ENCODE results near the gene CADPS2.
A peak's percentile ranks its signal among the peaks of the same experiment; 100 is the strongest.

The CADPS2 gene

DNA sequence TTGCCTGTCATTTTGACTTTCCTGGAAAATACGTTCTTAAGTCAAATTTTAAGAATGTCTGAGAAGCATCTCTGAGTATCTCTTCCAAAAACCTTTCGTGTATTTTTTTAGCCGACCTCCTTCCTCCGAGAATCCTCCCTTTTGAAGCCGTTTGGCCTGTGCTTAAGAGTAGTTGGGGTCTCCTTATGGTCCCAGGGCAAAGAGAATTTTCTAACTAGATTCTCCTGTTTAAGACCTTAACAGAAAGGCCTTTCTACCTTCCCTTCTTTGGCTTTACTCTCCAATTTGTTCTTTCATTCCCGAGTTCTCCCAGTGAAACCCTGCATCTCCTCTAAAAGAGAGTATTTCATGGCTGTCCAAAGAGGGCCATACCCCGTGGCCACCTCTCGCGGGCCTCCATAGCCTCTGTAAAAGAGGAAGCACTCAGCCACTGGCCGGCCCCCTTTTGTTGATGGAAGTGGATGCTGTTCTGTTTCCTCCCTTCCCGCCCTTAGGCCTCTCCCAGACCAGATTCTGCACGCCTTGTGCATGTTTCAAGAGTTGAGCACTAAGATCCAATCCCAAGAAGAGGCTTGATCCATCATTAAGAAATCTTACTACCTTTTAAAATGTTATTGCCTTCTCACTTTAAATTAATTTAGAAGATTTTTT lies 575.1 kb downstream of the CADPS2 start:
- DNase-seq, result no peak
- H3K27me3 ChIP-seq (replicated peaks; ENCODE audit: insufficient read depth, low read length), result no peaks in the 10 kb centered on the region
- H3K4me1 ChIP-seq (ENCODE audit: low read length), result peaks cover 6% of the 10 kb centered on the region

GRCh38 chr7:122310119-122311021 lies 575.9 kb downstream of the CADPS2 start:
- H3K79me2 ChIP-seq (ENCODE audit: low read length), result peaks cover 72% of the 10 kb centered on the region
- TF ChIP-seq EZH2phosphoT487 (IDR thresholded peaks at IDR 0.05; ENCODE audit: low read length), result no peak
- TF ChIP-seq, protein P1, sequence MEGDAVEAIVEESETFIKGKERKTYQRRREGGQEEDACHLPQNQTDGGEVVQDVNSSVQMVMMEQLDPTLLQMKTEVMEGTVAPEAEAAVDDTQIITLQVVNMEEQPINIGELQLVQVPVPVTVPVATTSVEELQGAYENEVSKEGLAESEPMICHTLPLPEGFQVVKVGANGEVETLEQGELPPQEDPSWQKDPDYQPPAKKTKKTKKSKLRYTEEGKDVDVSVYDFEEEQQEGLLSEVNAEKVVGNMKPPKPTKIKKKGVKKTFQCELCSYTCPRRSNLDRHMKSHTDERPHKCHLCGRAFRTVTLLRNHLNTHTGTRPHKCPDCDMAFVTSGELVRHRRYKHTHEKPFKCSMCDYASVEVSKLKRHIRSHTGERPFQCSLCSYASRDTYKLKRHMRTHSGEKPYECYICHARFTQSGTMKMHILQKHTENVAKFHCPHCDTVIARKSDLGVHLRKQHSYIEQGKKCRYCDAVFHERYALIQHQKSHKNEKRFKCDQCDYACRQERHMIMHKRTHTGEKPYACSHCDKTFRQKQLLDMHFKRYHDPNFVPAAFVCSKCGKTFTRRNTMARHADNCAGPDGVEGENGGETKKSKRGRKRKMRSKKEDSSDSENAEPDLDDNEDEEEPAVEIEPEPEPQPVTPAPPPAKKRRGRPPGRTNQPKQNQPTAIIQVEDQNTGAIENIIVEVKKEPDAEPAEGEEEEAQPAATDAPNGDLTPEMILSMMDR (IDR thresholded peaks at IDR 0.05; ENCODE audit: low read length), result 0 out of 2 replicates have a peak, but pooled peaks have one; percentile 16
- peak overlapping the region; percentile 74 for H3K4me3 ChIP-seq (ENCODE audit: low read length)
- no peaks in the 10 kb centered on the region for H3K27me3 ChIP-seq (replicated peaks; ENCODE audit: insufficient read depth, low read length)
- DNase-seq, result peak; percentile 89
- no peaks in the 10 kb centered on the region for H4K20me1 ChIP-seq (ENCODE audit: insufficient read depth, low read length)
- no peaks in the 10 kb centered on the region for H3K9me2 ChIP-seq (replicated peaks; ENCODE audit: insufficient read depth, low read length)
- peaks cover 31% of the 10 kb centered on the region for H3F3A ChIP-seq (ENCODE audit: insufficient read depth, low read length)
- H3K9ac ChIP-seq (ENCODE audit: low read length), result peak overlapping the region; percentile 87
- peak overlapping the region; percentile 90 for H3K27ac ChIP-seq (ENCODE audit: low read length)
- peak overlapping the region; percentile 66 for H2AFZ ChIP-seq (ENCODE audit: low read length)
- peak overlapping the region; percentile 63 for H3K4me2 ChIP-seq (ENCODE audit: low read depth, low read length)
- peaks cover 6% of the 10 kb centered on the region for H3K4me1 ChIP-seq (ENCODE audit: low read length)
- no peaks in the 10 kb centered on the region; the same call in 1 of the 2 replicates for H3K36me3 ChIP-seq (replicated peaks; ENCODE audit: insufficient read depth, low read length)
- H3K9me3 ChIP-seq (replicated peaks; ENCODE audit: insufficient read depth, low read length), result no peaks in the 10 kb centered on the region

More for the DNA sequence above, 575.1 kb downstream of the CADPS2 start:
- Histone ChIP-seq H3K79me2 (ENCODE audit: low read length) (peaks cover 64% of the 10 kb centered on the region), H2AFZ (ENCODE audit: low read length) (peak overlapping the region; percentile 66), H3K9me2 (replicated peaks; ENCODE audit: insufficient read depth, low read length) (no peaks in the 10 kb centered on the region), H3K4me3 (ENCODE audit: low read length) (peak overlapping the region; percentile 74), H4K20me1 (ENCODE audit: insufficient read depth, low read length) (no peaks in the 10 kb centered on the region), H3K9ac (ENCODE audit: low read length) (peak overlapping the region; percentile 87; the same call in 1 of the 2 replicates), H3K9me3 (replicated peaks; ENCODE audit: insufficient read depth, low read length) (no peaks in the 10 kb centered on the region), H3F3A (ENCODE audit: insufficient read depth, low read length) (peaks cover 31% of the 10 kb centered on the region), H3K4me2 (ENCODE audit: low read depth, low read length) (peak overlapping the region; percentile 63), H3K36me3 (replicated peaks; ENCODE audit: insufficient read depth, low read length) (no peaks in the 10 kb centered on the region; the same call in 1 of the 2 replicates), H3K27ac (ENCODE audit: low read length) (peak overlapping the region; percentile 90)
- no peak for TF ChIP-seq EZH2 (optimal IDR thresholded peaks at IDR 0.05; ENCODE audit: low read depth, low read length)
- TF ChIP-seq, protein P1 (IDR thresholded peaks at IDR 0.05; ENCODE audit: low read length), result no peak
- no peak for TF ChIP-seq EZH2phosphoT487 (IDR thresholded peaks at IDR 0.05; ENCODE audit: low read length)

DNA sequence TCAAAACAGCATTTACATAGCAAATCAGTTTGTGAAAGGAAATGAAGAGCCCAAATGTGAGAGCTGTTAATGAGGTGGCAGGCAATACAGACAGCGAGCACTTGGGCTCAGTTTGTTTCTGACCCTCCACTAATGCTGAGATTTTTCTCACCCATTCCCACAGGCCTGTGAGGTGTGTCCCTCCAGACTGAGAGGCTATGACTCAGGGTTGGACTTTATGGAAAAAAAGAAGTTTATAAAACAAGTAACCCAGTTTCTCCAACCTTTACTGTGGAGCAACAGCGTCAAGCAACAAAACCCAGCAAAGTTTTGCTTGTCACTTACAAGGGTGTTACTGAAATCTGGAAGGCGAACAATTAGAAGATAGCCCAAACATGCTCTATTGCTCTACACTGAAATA lies 576.8 kb downstream of the CADPS2 start:
- peak; percentile 46 for DNase-seq
- H3K27me3 ChIP-seq (replicated peaks; ENCODE audit: insufficient read depth, low read length), result no peaks in the 10 kb centered on the region
- H4K20me1 ChIP-seq (ENCODE audit: insufficient read depth, low read length), result no peaks in the 10 kb centered on the region
- TF ChIP-seq EZH2phosphoT487 (IDR thresholded peaks at IDR 0.05; ENCODE audit: low read length) (no peak), EZH2 (optimal IDR thresholded peaks at IDR 0.05; ENCODE audit: low read depth, low read length) (no peak)
- TF ChIP-seq, protein P1 (IDR thresholded peaks at IDR 0.05; ENCODE audit: low read length), result no peak
- no peaks in the 10 kb centered on the region for H3K9me2 ChIP-seq (replicated peaks; ENCODE audit: insufficient read depth, low read length)
- peaks cover 77% of the 10 kb centered on the region for H3K79me2 ChIP-seq (ENCODE audit: low read length)
- H3K27ac ChIP-seq (ENCODE audit: low read length), result peak overlapping the region; percentile 90; the same call in 1 of the 2 replicates
- H2AFZ ChIP-seq (ENCODE audit: low read length), result peak overlapping the region; percentile 66
- peaks cover 31% of the 10 kb centered on the region for H3F3A ChIP-seq (ENCODE audit: insufficient read depth, low read length)
- peaks cover 6% of the 10 kb centered on the region for H3K4me1 ChIP-seq (ENCODE audit: low read length)
- no peaks in the 10 kb centered on the region; the same call in 1 of the 2 replicates for H3K36me3 ChIP-seq (replicated peaks; ENCODE audit: insufficient read depth, low read length)
- H3K9me3 ChIP-seq (replicated peaks; ENCODE audit: insufficient read depth, low read length), result no peaks in the 10 kb centered on the region
- peak overlapping the region; percentile 74 for H3K4me3 ChIP-seq (ENCODE audit: low read length)
- peak overlapping the region; percentile 63 for H3K4me2 ChIP-seq (ENCODE audit: low read depth, low read length)
- peak overlapping the region; percentile 87 for H3K9ac ChIP-seq (ENCODE audit: low read length)

Data from MM.1S (cell line).